ENCODE measurements around the gene SLC5A10.
A peak's percentile ranks its signal among the peaks of the same experiment; 100 is the strongest.
"Not testable (repeated sequence)": the region's sequence is repeated elsewhere in the genome, so short reads cannot be mapped to it uniquely, and the experiment has no call there.

The SLC5A10 gene

GRCh38 chr17:19021622-19022083 is 69.7 kb downstream of the SLC5A10 start:
- peak; percentile 36 for DNase-seq

- no peak for DNase-seq
Observed at GRCh38 chr17:19022128-19022527, 70.2 kb downstream of the SLC5A10 start.

GRCh38 chr17:19022747-19023146 is 70.8 kb downstream of the SLC5A10 start:
- DNase-seq = no peak

- no peak for DNase-seq
Observed at GRCh38 chr17:19023209-19023999, 71.4 kb downstream of the SLC5A10 start.

- no peak for DNase-seq
Observed at GRCh38 chr17:19024101-19025078, 72.4 kb downstream of the SLC5A10 start.

GRCh38 chr17:19028671-19029070 is 76.7 kb downstream of the SLC5A10 start:
- not testable (repeated sequence) for DNase-seq

GRCh38 chr17:19029740-19030139 is 77.8 kb downstream of the SLC5A10 start:
- DNase-seq = not testable (repeated sequence)

GRCh38 chr17:19030771-19031449 is 78.9 kb downstream of the SLC5A10 start:
- DNase-seq = not testable (repeated sequence)

GRCh38 chr17:19031729-19032128 is 79.8 kb downstream of the SLC5A10 start:
- peak; percentile 58 for DNase-seq

- DNase-seq = not testable (repeated sequence)
Observed at GRCh38 chr17:19032377-19032988, 80.5 kb downstream of the SLC5A10 start.

GRCh38 chr17:19036186-19036585 is 84.2 kb downstream of the SLC5A10 start:
- not testable (repeated sequence) for DNase-seq

- DNase-seq = not testable (repeated sequence)
Observed at GRCh38 chr17:19037547-19037946, 85.6 kb downstream of the SLC5A10 start.

- not testable (repeated sequence) for DNase-seq
Observed at GRCh38 chr17:19038007-19038406, 86.0 kb downstream of the SLC5A10 start.

- not testable (repeated sequence) for DNase-seq
Observed at GRCh38 chr17:19038730-19039129, 86.8 kb downstream of the SLC5A10 start.

GRCh38 chr17:19040350-19040749 is 88.4 kb downstream of the SLC5A10 start:
- not testable (repeated sequence) for DNase-seq

GRCh38 chr17:19041871-19042270 is 89.9 kb downstream of the SLC5A10 start:
- not testable (repeated sequence) for DNase-seq

GRCh38 chr17:19042369-19042768 is 90.4 kb downstream of the SLC5A10 start:
- not testable (repeated sequence) for DNase-seq

- not testable (repeated sequence) for DNase-seq
Observed at GRCh38 chr17:19043032-19043431, 91.1 kb downstream of the SLC5A10 start.

GRCh38 chr17:19044643-19045042 is 92.7 kb downstream of the SLC5A10 start:
- DNase-seq = not testable (repeated sequence)

- not testable (repeated sequence) for DNase-seq
Observed at GRCh38 chr17:19046782-19047375, 94.9 kb downstream of the SLC5A10 start, which contains the start of gene GRAP. Gene GRAP, minus strand, starts transcription at chr17:19046957. Its CDS starts 31 bp downstream, at chr17:19046926.

GRCh38 chr17:19047510-19047909 is 95.5 kb downstream of the SLC5A10 start:
- not testable (repeated sequence) for DNase-seq

- not testable (repeated sequence) for DNase-seq
Observed at GRCh38 chr17:19048826-19049225, 96.9 kb downstream of the SLC5A10 start.

Measured in stimulated activated CD4-positive, alpha-beta T cell treated with anti-CD3 and anti-CD28 coated beads, Interleukin-4, amount 100 ng/mL, for 24 hours (primary cell).